H1 (cell line): ENCODE results near the gene ACER1. TPM values are rescaled to one million over a fixed set of nuclear protein-coding genes. Genes with fewer than 3 reads are reported as not detected.

ENCODE experiments used
- CTCF ChIA-PET: fragments of 300-600 bp; sonication (Branson Sonifier 250); formaldehyde crosslinking; loops from one replicate; lab custom pipeline; 2021; ENCODE audit not compliant: partially characterized antibody; lab: Charles Lee
- POLR2A ChIA-PET: fragments of 300-600 bp; sonication (Branson Sonifier 250); formaldehyde crosslinking; loops from one replicate; lab custom pipeline; 2021; ENCODE audit warnings: inconsistent platforms; ENCODE audit not compliant: partially characterized antibody; lab: Charles Lee
- DNase-seq, 2 experiments: peaks; one replicate each; pipeline versions ENCODE4 v3.0.0 to v3.0.0-alpha.2; 2010 to 2022; ENCODE audit warnings: low spot score in 2 of 2, low read depth in 1 of 2, mixed read lengths in 1 of 2
- FAIRE-seq: peaks from 2 replicates; lab custom pipeline; 2011; peaks lifted over from hg19 to GRCh38; lab: Jason Lieb, UNC
- H2AFZ ChIP-seq: 2 replicates; pipeline ENCODE4 v1.8.1; 2012; ENCODE audit warnings: low read length, inconsistent platforms
- H2AK5ac ChIP-seq: 2 replicates; pipeline ENCODE4 v1.6.1; 2013; ENCODE audit warnings: low read depth, low read length
- H2BK120ac ChIP-seq: replicated peaks from 2 replicates; pipeline ENCODE3; 2013; ENCODE audit warnings: low read depth, low read length, inconsistent platforms
- H2BK12ac ChIP-seq: 2 replicates; pipeline ENCODE4 v1.6.1; 2013; ENCODE audit warnings: low read depth, low read length
- H2BK15ac ChIP-seq: 2 replicates; pipeline ENCODE4 v1.6.1; 2013; ENCODE audit warnings: low read length
- H2BK20ac ChIP-seq: 2 replicates; pipeline ENCODE4 v1.6.1; 2013; ENCODE audit warnings: low read length
- H2BK5ac ChIP-seq: 2 replicates; pipeline ENCODE4 v1.6.1; 2013; ENCODE audit warnings: low read depth, low read length
- H3K14ac ChIP-seq: 2 replicates; pipeline ENCODE4 v1.6.1; 2013; ENCODE audit warnings: inconsistent platforms; ENCODE audit not compliant: insufficient read length
- H3K18ac ChIP-seq: 2 replicates; pipeline ENCODE4 v1.6.1; 2013; ENCODE audit warnings: low read length; ENCODE audit errors: extremely low read depth
- H3K23ac ChIP-seq: 2 replicates; pipeline ENCODE4 v1.6.1; 2013; ENCODE audit warnings: inconsistent platforms; ENCODE audit not compliant: insufficient read length
- H3K23me2 ChIP-seq: 2 replicates; pipeline ENCODE4 v1.6.1; 2013; ENCODE audit warnings: low read depth, low read length
- H3K27ac ChIP-seq: 2 replicates; pipeline ENCODE4 v1.6.1; 2011; ENCODE audit warnings: low read depth, low read length, inconsistent platforms
- H3K27me3 ChIP-seq, 4 experiments: replicated peaks in 1 of 4; 1 replicate in 1 of 4; 2 replicates in 3 of 4; pipeline versions ENCODE4 v1.6.1 to v1.8.1; 2011 to 2013; ENCODE audit warnings: low read length in 3 of 4, mild to moderate bottlenecking in 3 of 4, inconsistent platforms in 2 of 4, mixed read lengths in 2 of 4, moderate library complexity in 1 of 4; ENCODE audit not compliant: control insufficient read depth in 3 of 4, insufficient read depth in 3 of 4; ENCODE audit errors: extremely low read depth in 1 of 4
- H3K36me3 ChIP-seq, 4 experiments: 2 replicates each; pipeline versions ENCODE4 v1.6.1 to v1.8.1; 2011 to 2013; ENCODE audit warnings: mild to moderate bottlenecking in 4 of 4, low read length in 3 of 4, moderate library complexity in 2 of 4, control low read depth in 1 of 4, inconsistent platforms in 1 of 4; ENCODE audit not compliant: insufficient read depth in 4 of 4, control insufficient read depth in 2 of 4
- H3K4ac ChIP-seq: replicated peaks from 2 replicates; pipeline ENCODE3; 2013; ENCODE audit warnings: low read length, low read depth, mixed read lengths, inconsistent platforms; ENCODE audit not compliant: insufficient read length
- H3K4me1 ChIP-seq, 4 experiments: replicated peaks in 1 of 4; 1 replicate in 1 of 4; 2 replicates in 3 of 4; pipeline versions ENCODE4 v1.6.1 to v1.8.1; 2011 to 2013; ENCODE audit warnings: low read length in 3 of 4, inconsistent platforms in 2 of 4, mixed read lengths in 1 of 4; ENCODE audit not compliant: insufficient read depth in 4 of 4, control insufficient read depth in 3 of 4
- H3K4me2 ChIP-seq, 2 experiments: 2 replicates each; pipeline versions ENCODE4 v1.6.1 to v1.8.1; 2011 to 2013; ENCODE audit warnings: low read depth in 2 of 2, low read length in 2 of 2, control low read depth in 1 of 2, inconsistent platforms in 1 of 2, mild to moderate bottlenecking in 1 of 2; ENCODE audit not compliant: insufficient read depth in 1 of 2
- H3K4me3 ChIP-seq, 4 experiments: fragments of 200-600, 300-600 bp in 1 of 4; sonication (generic), shearing (Covaris generic), sonication (Bioruptor Twin) in 1 of 4; 2 replicates each; pipeline versions ENCODE4 v1.5.1 to v1.8.1; 2011 to 2016; ENCODE audit warnings: low read length in 4 of 4, low read depth in 3 of 4, control low read depth in 2 of 4, inconsistent platforms in 2 of 4, mild to moderate bottlenecking in 2 of 4, mixed read lengths in 1 of 4, moderate library complexity in 1 of 4; ENCODE audit not compliant: insufficient read depth in 2 of 4; ENCODE audit errors: extremely low read depth in 1 of 4
- H3K56ac ChIP-seq: replicated peaks from 2 replicates; pipeline ENCODE3; 2013; ENCODE audit warnings: low read depth, mild to moderate bottlenecking, mixed read lengths, low read length, inconsistent platforms; ENCODE audit not compliant: insufficient read length
- H3K79me1 ChIP-seq: 2 replicates; pipeline ENCODE4 v1.6.1; 2013; ENCODE audit warnings: low read depth, low read length, control low read depth
- H3K79me2 ChIP-seq, 2 experiments: 2 replicates each; pipeline versions ENCODE4 v1.6.1 to v1.8.1; 2012 to 2013; ENCODE audit warnings: low read length in 2 of 2, mild to moderate bottlenecking in 2 of 2, inconsistent platforms in 1 of 2; ENCODE audit not compliant: insufficient read depth in 2 of 2, control insufficient read depth in 1 of 2
- H3K9ac ChIP-seq, 4 experiments: replicated peaks in 1 of 4; 1 replicate in 1 of 4; 2 replicates in 3 of 4; pipeline versions ENCODE4 v1.6.1 to v1.8.1; 2011 to 2013; ENCODE audit warnings: low read depth in 3 of 4, low read length in 3 of 4, control low read depth in 2 of 4, mild to moderate bottlenecking in 2 of 4, moderate library complexity in 2 of 4, inconsistent platforms in 1 of 4; ENCODE audit errors: extremely low read depth in 1 of 4
- H3K9me3 ChIP-seq, 2 experiments: 2 replicates each; pipeline versions ENCODE4 v1.6.1 to v1.8.1; 2012 to 2013; ENCODE audit warnings: mild to moderate bottlenecking in 2 of 2, moderate library complexity in 2 of 2, control low read depth in 1 of 2, inconsistent platforms in 1 of 2, low read depth in 1 of 2, low read length in 1 of 2, mixed read lengths in 1 of 2; ENCODE audit not compliant: insufficient read depth in 2 of 2
- H4K20me1 ChIP-seq, 2 experiments: replicated peaks in 1 of 2; 2 replicates each; pipeline versions ENCODE3 to v1.8.1; 2011 to 2013; ENCODE audit warnings: inconsistent platforms in 2 of 2, low read length in 2 of 2, mild to moderate bottlenecking in 1 of 2; ENCODE audit not compliant: insufficient read depth in 2 of 2, control insufficient read depth in 1 of 2
- H4K5ac ChIP-seq: 2 replicates; pipeline ENCODE4 v1.6.1; 2013; ENCODE audit warnings: low read length, low read depth, mixed read lengths, inconsistent platforms; ENCODE audit not compliant: insufficient read length
- H4K8ac ChIP-seq: 2 replicates; pipeline ENCODE4 v1.8.0; 2013; ENCODE audit warnings: mild to moderate bottlenecking, moderate library complexity, low read length, inconsistent platforms; ENCODE audit not compliant: insufficient read depth; ENCODE audit errors: extremely low read depth
- H4K91ac ChIP-seq: replicated peaks from 2 replicates; pipeline ENCODE3; 2013; ENCODE audit warnings: low read length, mixed read lengths, inconsistent platforms; ENCODE audit not compliant: insufficient read length
- FOSL1 ChIP-seq: IDR thresholded peaks from 2 replicates; pipeline ENCODE4 v1.6.1; 2011; ENCODE audit warnings: mild to moderate bottlenecking, low read depth, low read length, moderate library complexity; ENCODE audit not compliant: insufficient read depth
- TAF1 ChIP-seq: IDR thresholded peaks from 2 replicates; pipeline ENCODE4 v1.6.1; 2011; ENCODE audit warnings: mild to moderate bottlenecking, low read depth, low read length
- YY1 ChIP-seq: IDR thresholded peaks from 2 replicates; pipeline ENCODE4 v1.6.1; 2011; ENCODE audit warnings: low read depth, mild to moderate bottlenecking, low read length
- WGBS, 2 experiments: shearing (Covaris generic) in 1 of 2; methylation state at CpG; one replicate each; pipeline versions ENCODE4 v1.1.6 to v1.1.7; 2013 to 2015; ENCODE audit warnings: low lambda C conversion rate in 2 of 2, mixed read lengths in 2 of 2, inconsistent platforms in 1 of 2, low coverage in 1 of 2, missing lambda C conversion rate in 1 of 2; ENCODE audit not compliant: insufficient replicate concordance in 2 of 2, insufficient coverage in 1 of 2, insufficient read length in 1 of 2; ENCODE audit errors: extremely low coverage in 1 of 2, missing lambda C conversion rate in 1 of 2; 5-methylcytosine and 5-hydroxymethylcytosine counted together
- polyA plus RNA-seq, 7 experiments: library from polyadenylated mRNA; depleted of rRNA in 3 of 7; stranded (reverse) in 5 of 7; unstranded in 2 of 7; fragments of >200 nt in 5 of 7; fragments of 200-250 nt in 2 of 7; gene quantifications; 1 replicate in 5 of 7; 2 replicates in 1 of 7; 4 replicates in 1 of 7; pipeline versions ENCODE4 v1.2.1 to v1.2.3, GENCODE V29; 2011 to 2013; ENCODE audit warnings: missing spikeins in 2 of 7, mixed read lengths in 2 of 7
- total RNA-seq: library from RNA; stranded (reverse); fragmentation: NEBNext Ultra II Directional; extraction: Animal tissue kit (Norgen Biotek cat#: 25700); gene quantifications from 2 replicates; pipeline ENCODE4 v1.2.1, GENCODE V29; 2021

ACER1 gene
- total and polyA plus RNA-seq, 2 of the 8 experiments (the other 6 are each of a cell fraction or from before 2014, with no cell fraction given) = 0.05 TPM; not detected in 1

DNA sequence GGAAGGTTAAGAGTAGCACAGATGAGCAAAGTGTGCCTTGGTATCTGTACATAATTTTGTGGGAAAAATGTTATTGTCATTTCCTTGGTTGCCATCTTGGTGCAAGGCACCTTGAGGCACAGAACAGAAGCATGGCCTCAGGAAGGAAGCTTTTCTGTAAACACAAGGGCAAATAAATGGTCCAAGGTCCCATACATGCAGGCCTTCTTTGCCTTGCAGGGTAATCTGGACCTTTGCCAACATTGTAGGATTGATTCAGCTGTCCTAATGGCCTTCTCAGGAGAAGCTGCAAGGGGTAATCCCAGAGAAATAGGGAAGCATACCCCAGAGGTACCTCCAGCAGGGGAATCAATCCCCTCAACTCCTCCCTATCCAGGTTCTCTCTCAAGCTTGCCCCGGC is 44.7 kb downstream of the ACER1 start:
- CTCF ChIA-PET = interaction anchor here (1.5 kb wide), 1 partner anchor 9 kb away, joined by 4 read pairs; no protein-coding TSS in a partner anchor

More for the DNA sequence above, 44.7 kb downstream of the ACER1 start:
- Histone ChIP-seq H2AK5ac (no peak overlapping the region), H4K5ac (no peak overlapping the region), H3K56ac (no peak overlapping the region), H3K4me3 (no peak overlapping the region), H3K14ac (no peak overlapping the region), H3K9ac (no peak overlapping the region), H3K4ac (no peak overlapping the region), H4K20me1 (no peaks in the 10 kb centered on the region), H2BK20ac (no peak overlapping the region), H3K79me1 (no peaks in the 10 kb centered on the region), H3K27me3 (no peaks in the 10 kb centered on the region; a peak in 1 of 7 replicates), H3K4me2 (no peak overlapping the region), H3K27ac (no peak overlapping the region), H2AFZ (no peak overlapping the region), H3K18ac (no peak overlapping the region), H4K8ac (no peak overlapping the region), H3K36me3 (no peaks in the 10 kb centered on the region), H3K23ac (no peak overlapping the region), H3K4me1 (no peaks in the 10 kb centered on the region), H3K79me2 (no peaks in the 10 kb centered on the region), H2BK120ac (no peak overlapping the region), H2BK5ac (no peak overlapping the region), H4K91ac (no peak overlapping the region), H3K9me3 (peaks cover 59 to 85% of the 10 kb centered on the region in 2 experiments), H3K23me2 (no peaks in the 10 kb centered on the region), H2BK15ac (no peak overlapping the region), H2BK12ac (no peak overlapping the region)
- TF ChIP-seq FOSL1 = no peak
- no peak for TF ChIP-seq TAF1
- no peak for TF ChIP-seq YY1
- DNase-seq = no peak
- POLR2A ChIA-PET = no interaction called here
- WGBS, 2 experiments = 73% methylated on average over 1 of the region's 1 CpG; no CpG with 5 or more reads in 1 of the 2 experiments
- FAIRE-seq = no peak
